K562 (cell line): ENCODE results near the gene CREB3L1. TPM values are rescaled to one million over a fixed set of nuclear protein-coding genes. Genes with fewer than 3 reads are reported as not detected.

ENCODE experiments used
- ARID2 ChIP-seq: fragments of 450-650 bp; IDR thresholded peaks from 2 replicates; pipeline ENCODE4 v1.6.1; 2017; ENCODE audit warnings: antibody characterized with exemption, mild to moderate bottlenecking
- ASH1L ChIP-seq: fragments of 450-650 bp; IDR thresholded peaks from 2 replicates; pipeline ENCODE4 v1.6.1; 2018; ENCODE audit warnings: borderline replicate concordance, mild to moderate bottlenecking, low read depth; ENCODE audit not compliant: partially characterized antibody
- FUS ChIP-seq: fragments of 200-400 bp; formaldehyde crosslinking; optimal IDR thresholded peaks from 2 replicates; pipeline ENCODE3; 2017; ENCODE audit warnings: low read depth, low read length
- HDGF ChIP-seq: fragments of 450-650 bp; IDR thresholded peaks from 2 replicates; pipeline ENCODE4 v1.6.1; 2016
- KDM1A ChIP-seq, 2 experiments: fragments of 450-650 bp; IDR thresholded peaks; 2 replicates each; pipeline ENCODE4 v1.6.1; 2016; ENCODE audit warnings: mild to moderate bottlenecking in 2 of 2
- MAFF ChIP-seq: IDR thresholded peaks from 2 replicates; pipeline ENCODE4 v1.6.1; 2012; ENCODE audit warnings: low read length, improper control_type of control experiment
- NFE2L1 ChIP-seq: fragments of 450-650 bp; IDR thresholded peaks from 2 replicates; pipeline ENCODE4 v1.6.1; 2016; ENCODE audit warnings: missing genetic modification characterization, low read depth, mild to moderate bottlenecking, missing compliant biosample characterization, moderate library complexity, borderline replicate concordance
- POLR2H ChIP-seq: IDR thresholded peaks from 2 replicates; pipeline ENCODE4 v1.6.1; 2016; ENCODE audit warnings: missing genetic modification characterization, low read depth, mild to moderate bottlenecking, control low read depth, missing compliant biosample characterization, moderate library complexity
- RBM25 ChIP-seq: fragments of 200-400 bp; formaldehyde crosslinking; IDR thresholded peaks from 2 replicates; pipeline ENCODE4 v1.6.1; 2018; ENCODE audit warnings: low read length, low read depth, moderate library complexity; ENCODE audit not compliant: severe bottlenecking
- REST ChIP-seq, 2 experiments: fragments of 450-650 bp; formaldehyde crosslinking in 1 of 2; IDR thresholded peaks; 2 replicates each; pipeline versions ENCODE4 v1.4.0 to v1.6.1; 2014 to 2020; ENCODE audit warnings: mild to moderate bottlenecking in 2 of 2, borderline replicate concordance in 1 of 2, low read depth in 1 of 2
- SMARCA5 ChIP-seq: fragments of 450-650 bp; IDR thresholded peaks from 2 replicates; pipeline ENCODE4 v1.6.1; 2016
- VEZF1 ChIP-seq: fragments of 200-800 bp; sonication (Bioruptor generic); IDR thresholded peaks from 2 replicates; pipeline ENCODE4 v1.6.1; 2017; ENCODE audit warnings: missing genetic modification characterization, missing compliant biosample characterization
- WHSC1 ChIP-seq: IDR thresholded peaks from one replicate; pipeline ENCODE4 v1.6.1; 2012; ENCODE audit warnings: low read length, control low read depth, inconsistent platforms
- ZNF133 ChIP-seq: fragments of 250-450 bp; sonication (Bioruptor Pico); IDR thresholded peaks from 2 replicates; pipeline ENCODE4 v1.4.0; 2020; ENCODE audit warnings: mild to moderate bottlenecking
- ZNF324 ChIP-seq: fragments of 250-450 bp; sonication (Bioruptor Pico); IDR thresholded peaks from 2 replicates; pipeline ENCODE4 v1.4.0; 2020; ENCODE audit warnings: mild to moderate bottlenecking
- ZNF76 ChIP-seq: fragments of 250-450 bp; sonication (Bioruptor Pico); IDR thresholded peaks from 2 replicates; pipeline ENCODE4 v1.4.0; 2020; ENCODE audit warnings: mild to moderate bottlenecking, moderate library complexity, borderline replicate concordance
- ZSCAN29 ChIP-seq: fragments of 450-650 bp; IDR thresholded peaks from 2 replicates; pipeline ENCODE4 v1.6.1; 2017
- polyA plus RNA-seq, 8 experiments: library from polyadenylated mRNA; depleted of rRNA in 4 of 8; stranded (reverse) in 5 of 8; unstranded in 3 of 8; fragments of >200 nt; fragmentation: Nextera tagmentation in 2 of 8; fragmentation: Illumina TruSeq in 1 of 8; extraction: Ambion mirVana in 2 of 8; extraction: Trizol in 1 of 8; gene quantifications; 2 replicates each; pipeline versions ENCODE4 v1.2.1 to v1.2.3, GENCODE V29; 2011 to 2014; ENCODE audit warnings: inconsistent platforms in 1 of 8, missing spikeins in 1 of 8
- total RNA-seq, 7 experiments: library from RNA; depleted of rRNA in 6 of 7; stranded (reverse); fragments of >200 nt in 6 of 7; fragmentation: Illumina TruSeq in 2 of 7; extraction: Trizol in 2 of 7; gene quantifications; 2 replicates each; pipeline versions ENCODE4 v1.2.1 to v1.2.3, GENCODE V29; 2011 to 2021; ENCODE audit warnings: low replicate concordance in 1 of 7

The CREB3L1 gene
- total and polyA plus RNA-seq, 9 of the 15 experiments (the other 6 are each of a cell fraction or from before 2014, with no cell fraction given) = 1.2 to 27.6 (median 3.7) TPM

GRCh38 chr11:46238078-46238966, 39.1 kb upstream of the CREB3L1 start (continued):
- no peak; the same call in 1 of the 2 replicates for TF ChIP-seq REST (IDR thresholded peaks at IDR 0.05; ENCODE audit: borderline replicate concordance)
- peak; percentile 42; the same call in 1 of the 2 replicates for TF ChIP-seq REST (CRISPR knock-in tag; IDR thresholded peaks at IDR 0.05; ENCODE audit: low read depth)
- no peak for TF ChIP-seq MAFF
- TF ChIP-seq NFE2L1 (tag) = no peak
- TF ChIP-seq KDM1A (IDR thresholded peaks at IDR 0.05) = peak in 1 of 2 experiments; percentile 71; a peak in 1 of 4 replicates
- no peak for TF ChIP-seq ARID2
- TF ChIP-seq RBM25 = peak; percentile 79
- TF ChIP-seq WHSC1 = no peak
- TF ChIP-seq VEZF1 = peak; percentile 46; the same call in 1 of the 2 replicates
- peak; percentile 62; the same call in 1 of the 2 replicates for TF ChIP-seq SMARCA5
- peak; percentile 77 for TF ChIP-seq FUS
- peak; percentile 3; the same call in 1 of the 2 replicates for TF ChIP-seq POLR2H (tag)
- TF ChIP-seq ZNF133 (CRISPR knock-in tag) = no peak
- TF ChIP-seq ASH1L = no peak
- TF ChIP-seq ZNF76 = 0 out of 2 replicates have a peak, but pooled peaks have one; percentile 31
- TF ChIP-seq HDGF = 0 out of 2 replicates have a peak, but pooled peaks have one; percentile 44
- no peak for TF ChIP-seq ZNF324 (CRISPR knock-in tag)
- no peak for TF ChIP-seq ZSCAN29
